ENCODE measurements around the gene VEPH1.

The VEPH1 gene

DNA sequence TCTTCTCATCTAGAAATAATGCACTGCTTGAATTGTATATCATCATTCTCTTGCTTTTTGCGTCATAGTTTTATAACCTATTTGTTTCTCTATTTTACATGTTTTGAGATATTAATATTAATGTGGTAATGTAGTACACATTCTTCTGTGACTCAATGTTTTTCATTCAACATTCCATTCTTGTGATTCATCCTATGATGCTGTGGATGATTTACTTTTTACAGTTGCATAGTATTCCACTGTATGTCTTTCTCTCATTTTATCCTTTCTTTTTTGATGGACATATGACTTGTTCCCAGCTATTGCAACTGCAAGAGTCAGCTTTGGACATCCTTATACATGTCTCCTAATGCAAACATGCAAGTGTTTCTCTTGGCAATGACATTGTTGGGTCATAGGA, 20.6 kb upstream of the VEPH1 start:
- no peak for DNase-seq (ENCODE audit: low spot score)

DNA sequence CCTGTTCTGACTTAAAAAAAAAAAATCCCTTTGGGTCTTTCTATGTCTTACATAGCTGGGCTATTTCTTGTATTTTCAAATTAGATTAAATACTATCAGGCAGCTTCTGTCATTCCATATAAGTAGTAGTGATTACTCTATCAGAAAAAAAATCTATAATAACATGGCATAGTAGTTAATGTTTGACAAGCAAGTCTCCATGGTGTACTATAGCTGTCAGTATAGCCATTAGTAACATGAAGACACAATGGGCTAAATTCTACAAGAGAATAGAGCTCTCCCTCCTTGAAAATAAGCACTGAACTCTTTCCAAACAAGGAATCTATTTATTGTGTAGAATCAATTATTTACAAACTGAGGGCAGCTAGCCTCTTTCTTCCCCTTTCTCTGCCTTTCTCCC, 19.4 kb upstream of the VEPH1 start:
- no peak for DNase-seq (ENCODE audit: low spot score)

GRCh38 chr3:157520485-157521150, 17.4 kb upstream of the VEPH1 start:
- DNase-seq (ENCODE audit: low spot score): no peak

GRCh38 chr3:157518881-157519280, 15.7 kb upstream of the VEPH1 start:
- no peak for DNase-seq (ENCODE audit: low spot score)

GRCh38 chr3:157516928-157517327, 13.7 kb upstream of the VEPH1 start:
- DNase-seq (ENCODE audit: low spot score): no peak

GRCh38 chr3:157515398-157515797, 12.2 kb upstream of the VEPH1 start:
- DNase-seq (ENCODE audit: low spot score): no peak

GRCh38 chr3:157514371-157514895, 11.2 kb upstream of the VEPH1 start:
- no peak for DNase-seq (ENCODE audit: low spot score)

- DNase-seq (ENCODE audit: low spot score): no peak
These were observed 10.4 kb upstream of the VEPH1 start for GRCh38 chr3:157513585-157513984.

- DNase-seq (ENCODE audit: low spot score): no peak
These were observed 9.3 kb upstream of the VEPH1 start for GRCh38 chr3:157512534-157512933.

- no peak for DNase-seq (ENCODE audit: low spot score)
These were observed 5.2 kb upstream of the VEPH1 start for GRCh38 chr3:157508461-157508860.

- no peak for DNase-seq (ENCODE audit: low spot score)
These were observed 1.4 kb downstream of the VEPH1 start for GRCh38 chr3:157501863-157502262.

GRCh38 chr3:157500232-157500631, 3.0 kb downstream of the VEPH1 start:
- no peak for DNase-seq (ENCODE audit: low spot score)

DNA sequence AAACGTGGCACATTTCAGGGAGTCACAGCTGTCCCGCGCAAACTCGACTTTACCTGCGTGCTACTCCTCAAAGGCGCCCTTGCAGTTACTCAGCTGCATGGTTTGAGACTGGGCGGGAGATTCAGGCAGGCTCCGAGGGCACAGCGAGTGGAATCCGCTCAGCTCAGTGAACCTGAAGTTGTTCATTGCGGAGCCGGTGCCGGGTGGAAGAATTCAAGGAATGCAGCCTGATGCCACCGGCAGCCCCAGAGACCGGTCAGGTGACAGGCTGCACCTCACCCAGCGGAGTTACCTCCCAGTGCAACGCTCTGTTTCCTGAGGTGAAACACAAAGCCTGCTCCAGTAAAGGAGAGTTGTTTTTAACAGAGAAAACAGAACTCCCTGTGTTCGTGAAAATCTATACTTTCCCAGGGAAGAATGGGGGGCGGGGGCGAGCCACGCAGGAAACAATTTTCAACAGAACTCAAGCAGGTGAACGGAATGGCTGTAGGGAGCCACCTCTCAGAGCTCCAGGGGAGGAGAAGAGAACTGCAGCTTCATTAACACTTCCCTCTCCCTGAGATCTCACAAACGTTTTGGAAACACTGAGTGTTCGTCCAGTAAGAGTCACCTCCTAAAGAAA, 3.8 kb downstream of the VEPH1 start:
- no peak for DNase-seq (ENCODE audit: low spot score)

DNA sequence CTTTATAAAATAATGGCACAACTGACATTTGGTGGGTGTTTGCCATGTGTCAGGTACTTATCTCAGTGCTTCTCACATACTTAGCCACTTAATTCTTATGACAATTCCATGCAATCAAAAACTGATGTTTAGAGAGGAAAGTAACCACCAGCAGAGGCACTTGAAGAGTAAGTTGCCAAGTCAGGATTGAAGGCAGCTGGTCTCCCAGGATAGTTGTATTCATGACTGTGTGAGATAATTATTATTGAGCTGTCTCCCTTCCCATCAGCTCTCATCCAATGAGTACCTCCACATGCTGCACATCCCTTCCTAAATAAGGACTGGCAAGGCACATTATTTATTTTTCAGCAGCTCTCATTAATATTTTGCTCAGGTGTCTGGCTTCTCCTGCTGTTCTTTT, 4.8 kb downstream of the VEPH1 start:
- DNase-seq (ENCODE audit: low spot score): no peak

DNA sequence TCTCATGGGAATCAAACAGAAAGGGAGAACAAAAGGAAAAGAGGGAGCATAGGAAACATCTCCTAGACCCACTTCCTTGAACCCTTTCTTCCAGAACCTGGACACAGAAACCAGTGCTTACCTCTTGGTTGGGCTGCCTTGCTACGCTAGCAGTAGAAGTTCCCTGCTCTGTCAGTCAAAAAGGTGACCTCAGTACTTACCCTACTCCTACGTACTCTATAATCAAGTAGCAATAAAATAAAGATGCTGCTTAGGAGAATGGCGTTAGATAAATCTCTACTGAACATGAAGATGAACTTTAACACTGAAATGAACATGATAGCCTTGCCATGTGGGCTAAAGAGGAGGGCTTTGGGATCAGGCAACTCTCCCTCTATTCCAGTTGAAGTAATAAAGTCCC, 7.4 kb downstream of the VEPH1 start:
- DNase-seq (ENCODE audit: low spot score): no peak

- DNase-seq (ENCODE audit: low spot score): no peak
These were observed 8.5 kb downstream of the VEPH1 start for GRCh38 chr3:157494581-157495281.

DNA sequence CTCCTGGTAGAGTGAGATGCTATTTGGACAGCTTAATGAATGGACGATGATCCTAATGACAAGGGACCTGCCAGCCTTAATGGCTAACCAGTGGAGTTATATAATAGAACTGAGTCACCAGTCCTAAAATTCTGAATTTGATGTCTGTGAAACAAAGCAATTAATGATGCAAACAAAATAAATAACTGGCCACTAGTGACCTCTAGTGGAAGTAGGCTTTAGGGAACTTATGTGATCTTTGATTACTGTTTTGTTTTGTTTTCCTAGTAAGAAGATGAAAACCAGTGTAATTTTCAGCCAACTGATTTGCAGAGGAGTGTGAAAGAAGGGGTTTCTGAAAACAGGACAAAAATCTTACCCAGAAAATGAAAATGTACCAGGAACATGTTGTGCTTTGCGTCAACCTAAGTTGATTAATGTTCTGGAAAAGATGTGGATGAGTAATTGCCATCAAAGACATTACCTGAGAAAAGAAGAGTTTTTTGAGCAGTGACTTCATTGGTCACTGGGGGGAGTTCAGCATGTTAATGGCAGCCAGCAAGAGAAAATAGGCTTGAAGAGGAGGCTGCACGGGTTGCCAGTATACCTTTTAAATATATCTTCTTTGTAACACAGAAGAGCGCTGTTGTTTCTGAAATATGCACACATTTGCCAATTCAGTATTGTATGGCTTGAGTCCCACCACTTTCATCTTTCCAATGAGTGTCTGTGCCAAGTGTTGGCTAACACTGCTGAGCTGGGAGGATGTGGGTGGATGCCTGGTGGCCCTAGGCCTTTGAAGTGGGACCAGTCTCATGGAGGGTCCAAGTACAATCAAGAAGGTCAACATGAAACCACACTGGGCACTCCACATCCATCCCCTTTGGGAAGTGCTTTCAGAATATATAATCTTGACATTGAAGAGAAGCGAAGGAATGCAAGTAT, 9.3 kb downstream of the VEPH1 start:
- peak; percentile 83 for DNase-seq (ENCODE audit: low spot score)

- DNase-seq (ENCODE audit: low spot score): no peak
These were observed 12.1 kb downstream of the VEPH1 start for GRCh38 chr3:157491136-157491535.

DNA sequence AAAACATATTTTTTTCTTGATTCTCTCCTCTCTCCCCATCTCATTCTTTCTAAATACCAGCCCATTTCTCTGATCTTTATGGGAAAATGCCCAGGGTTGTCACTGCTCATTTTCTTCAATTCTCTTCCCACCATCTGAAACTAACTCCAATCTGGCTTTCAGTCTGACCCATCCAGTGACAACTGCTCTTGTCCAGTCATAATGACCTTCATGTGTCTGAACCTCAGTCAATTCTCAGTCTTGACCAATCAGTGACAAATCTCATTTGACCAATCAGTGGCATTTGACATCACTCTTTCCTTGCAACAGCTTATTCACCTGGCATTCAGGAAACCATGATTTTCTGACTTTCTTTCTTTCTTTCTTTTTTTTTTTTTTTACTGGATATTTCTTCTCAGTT, 15.1 kb downstream of the VEPH1 start:
- DNase-seq (ENCODE audit: low spot score): no peak

DNA sequence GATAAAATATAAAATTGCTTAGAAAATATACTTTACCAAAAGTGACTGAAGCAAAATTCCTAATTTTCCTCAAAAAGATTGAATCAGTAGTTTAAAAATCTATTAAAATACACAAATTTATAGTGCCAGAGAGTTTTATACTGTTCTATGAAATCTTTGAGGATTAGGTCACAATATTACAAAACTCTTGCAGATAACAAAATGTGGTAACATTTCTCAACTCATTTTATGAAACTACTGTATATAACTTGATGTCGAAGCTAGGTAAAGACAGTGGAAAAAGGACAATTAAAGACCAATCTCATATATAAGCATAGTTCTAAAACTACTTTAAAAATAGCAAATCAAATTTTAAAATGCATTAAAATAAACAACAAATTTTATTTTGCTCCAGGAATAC, 15.9 kb downstream of the VEPH1 start:
- no peak for DNase-seq (ENCODE audit: low spot score)

GRCh38 chr3:157479464-157480243, 23.6 kb downstream of the VEPH1 start:
- DNase-seq (ENCODE audit: low spot score): no peak

Data from pons (tissue), 1 donor.